Vagina (tissue), 2 donors: ENCODE data around the gene EEIG1.

Source experiments
- CTCF ChIP-seq, 3 experiments: fragments of 450-650 bp in 2 of 3; fragments of 200-600 bp in 1 of 3; sonication (generic) in 1 of 3; IDR thresholded peaks; one replicate each; pipeline ENCODE4 v1.5.1; 2017 to 2019; ENCODE audit warnings: antibody characterized with exemption in 3 of 3, mild to moderate bottlenecking in 2 of 3, moderate library complexity in 2 of 3
- POLR2A ChIP-seq, 2 donors: fragments of 450-650 bp; IDR thresholded peaks; one replicate each; pipeline ENCODE4 v1.6.1; 2017; ENCODE audit warnings: antibody characterized with exemption in 2 of 2, mild to moderate bottlenecking in 2 of 2, moderate library complexity in 2 of 2
- POLR2AphosphoS5 ChIP-seq, 2 donors: sonication (generic); formaldehyde crosslinking; IDR thresholded peaks; one replicate each; pipeline ENCODE4 v1.9.0; 2017; ENCODE audit warnings: antibody characterized with exemption in 2 of 2, mild to moderate bottlenecking in 2 of 2, low read depth in 1 of 2; ENCODE audit not compliant: insufficient read depth in 1 of 2

GRCh38 chr9:127974001-127974768 is 6.6 kb downstream of the EEIG1 start:
- TF ChIP-seq POLR2AphosphoS5 (IDR thresholded peaks at IDR 0.05; ENCODE audit: insufficient read depth in 1 of 2, low read depth in 1 of 2) = no peak
- TF ChIP-seq CTCF (IDR thresholded peaks at IDR 0.05) = no peak
- no peak for TF ChIP-seq POLR2A (IDR thresholded peaks at IDR 0.05)
